Activated CD8-positive, alpha-beta memory T cell treated with anti-CD3 and anti-CD28 coated beads, Interleukin-2, amount 50 U/mL, for 24 hours (primary cell): ENCODE data around the gene CREB5.

Experiments
- DNase-seq: peaks from one replicate; pipeline ENCODE4 v3.0.0-alpha.2; 2020; ENCODE audit errors: extremely low read depth

Gene CREB5

DNA sequence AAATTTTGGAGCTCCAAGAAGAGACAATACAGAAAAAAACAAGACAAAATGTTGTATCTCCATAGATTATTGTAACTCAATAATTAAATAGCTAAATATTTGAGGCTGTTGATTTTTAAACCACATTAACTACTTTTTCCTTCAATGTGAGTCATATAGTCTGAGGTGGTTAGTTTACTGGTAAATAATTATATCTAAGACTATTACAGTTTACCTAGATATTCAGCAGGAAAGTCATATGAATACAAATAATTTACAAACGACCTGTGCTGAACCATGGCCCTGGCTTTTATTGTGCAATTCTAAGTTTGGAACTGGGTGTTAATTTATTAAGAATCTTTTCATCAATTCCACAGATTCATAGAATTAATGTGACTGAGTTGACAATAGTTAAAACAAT lies 22.2 kb downstream of the CREB5 start:
- DNase-seq, result no peak

DNA sequence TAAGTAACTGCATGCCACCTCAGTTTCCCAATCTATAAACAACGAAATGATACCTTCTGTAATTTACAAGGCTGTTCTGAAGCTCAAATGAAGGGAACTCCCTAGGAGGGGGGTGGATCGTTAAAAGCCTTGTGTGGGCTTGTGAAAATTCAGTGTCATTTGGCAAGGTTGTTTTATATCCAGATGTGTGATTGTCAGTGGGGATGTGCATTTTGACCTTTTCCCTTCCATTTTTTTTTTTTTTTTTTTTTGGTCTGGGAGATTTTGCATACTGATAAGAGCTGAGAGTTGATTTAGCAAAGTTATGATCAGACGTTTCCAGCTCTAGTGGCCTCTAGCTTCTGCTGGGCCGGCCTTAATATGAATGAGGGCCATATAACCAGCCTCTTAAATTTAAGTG lies 22.8 kb downstream of the CREB5 start:
- DNase-seq, result no peak

DNA sequence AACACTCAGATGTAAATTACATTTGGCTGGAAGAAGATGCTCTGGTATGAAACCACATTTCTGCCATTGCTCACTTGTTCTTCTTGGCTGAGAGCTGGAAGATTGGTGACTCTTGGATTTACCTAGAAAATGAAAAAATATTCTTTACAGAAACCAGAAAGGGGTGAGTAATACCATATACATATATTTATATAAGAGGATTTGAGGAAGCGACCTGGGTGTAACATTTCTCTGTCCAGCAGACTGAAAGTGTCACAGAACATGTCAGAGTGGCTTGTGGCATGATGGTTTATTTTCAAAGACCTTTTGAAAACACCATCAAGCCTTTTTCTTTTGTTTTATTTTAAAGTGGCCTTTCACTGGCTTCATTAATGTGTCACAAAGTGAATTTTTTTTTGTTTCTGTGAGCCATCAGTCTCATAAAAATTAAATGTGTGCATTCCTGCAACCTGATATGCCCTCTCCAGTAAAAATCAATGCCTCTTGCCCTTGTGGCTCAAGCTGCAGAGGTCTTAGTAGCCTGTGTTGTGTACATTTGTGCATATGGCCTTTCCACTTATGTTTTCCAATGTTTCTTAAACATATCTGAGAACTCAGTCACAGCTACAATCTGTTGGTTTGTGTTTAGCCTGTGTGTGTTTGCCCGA lies 23.5 kb downstream of the CREB5 start:
- no peak for DNase-seq

DNA sequence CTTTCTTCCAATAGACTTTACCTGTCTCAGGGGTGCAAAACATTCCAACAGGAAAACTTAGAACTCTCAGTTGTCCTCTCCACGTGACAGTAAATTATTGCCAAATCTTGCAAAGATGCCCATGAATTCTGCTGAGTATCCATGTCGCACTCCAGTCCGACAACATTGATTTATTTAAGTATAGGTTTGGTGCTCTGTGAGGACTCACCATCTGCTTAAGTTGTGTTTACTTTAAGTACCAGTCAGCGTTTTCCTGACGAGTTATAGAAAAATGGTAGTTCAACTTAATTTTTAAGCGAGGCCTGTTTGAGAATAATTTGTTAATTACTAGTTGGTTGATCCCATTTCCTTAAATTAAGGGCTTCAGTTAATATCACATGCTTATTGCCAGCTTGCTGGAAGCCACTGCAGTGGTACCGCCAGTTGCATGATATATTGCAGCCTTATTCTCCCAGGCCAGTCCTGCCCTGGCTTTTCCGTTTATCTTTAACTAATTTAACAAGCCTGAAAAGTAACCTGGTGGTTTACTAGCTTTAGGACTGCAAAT lies 27.8 kb downstream of the CREB5 start:
- DNase-seq, result no peak

- no peak for DNase-seq
These were observed 30.5 kb downstream of the CREB5 start for GRCh38 chr7:28442540-28443420.

DNA sequence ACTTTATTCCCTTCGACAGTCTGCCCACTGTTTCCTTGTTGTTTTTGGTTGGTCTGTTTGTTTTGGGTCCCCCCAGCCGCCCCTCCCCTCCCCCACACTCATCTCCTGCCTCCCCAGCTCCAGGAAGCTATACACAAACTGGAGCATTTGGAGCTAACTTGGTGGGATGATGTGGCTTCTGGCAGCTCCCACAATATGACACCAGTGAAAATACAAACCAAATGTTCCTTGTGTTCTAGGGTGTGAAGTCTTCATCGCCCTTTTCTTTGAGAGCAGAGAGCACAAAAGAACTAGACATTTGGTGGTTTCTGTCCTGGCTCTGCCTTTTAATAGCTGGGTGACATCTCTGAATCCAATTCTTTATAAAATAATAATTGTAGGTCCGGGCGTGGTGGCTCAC lies 33.8 kb downstream of the CREB5 start:
- no peak for DNase-seq

DNA sequence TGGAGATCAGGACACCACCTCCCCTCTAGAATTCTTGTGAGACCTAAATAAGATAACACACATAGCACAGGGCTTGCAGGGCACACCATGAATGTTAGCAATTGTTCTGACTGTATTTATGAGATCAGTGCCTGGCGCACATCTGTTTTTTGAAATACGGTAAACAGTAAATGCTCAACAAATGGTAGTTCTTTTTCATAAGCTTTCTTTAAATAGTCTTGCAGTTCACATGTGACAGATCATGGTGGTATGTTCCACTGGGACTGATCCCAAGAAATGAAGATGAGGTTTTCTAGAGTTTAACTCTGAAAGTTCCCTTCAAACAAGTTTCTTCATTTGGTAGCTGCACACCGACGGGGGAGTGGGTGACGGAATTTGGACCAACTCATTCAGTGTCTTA lies 34.8 kb downstream of the CREB5 start:
- no peak for DNase-seq

GRCh38 chr7:28448708-28449107 lies 36.4 kb downstream of the CREB5 start:
- no peak for DNase-seq

- DNase-seq, result no peak
These were observed 40.4 kb downstream of the CREB5 start for GRCh38 chr7:28452681-28453080.

GRCh38 chr7:28455486-28455885 lies 43.2 kb downstream of the CREB5 start:
- DNase-seq, result no peak

DNA sequence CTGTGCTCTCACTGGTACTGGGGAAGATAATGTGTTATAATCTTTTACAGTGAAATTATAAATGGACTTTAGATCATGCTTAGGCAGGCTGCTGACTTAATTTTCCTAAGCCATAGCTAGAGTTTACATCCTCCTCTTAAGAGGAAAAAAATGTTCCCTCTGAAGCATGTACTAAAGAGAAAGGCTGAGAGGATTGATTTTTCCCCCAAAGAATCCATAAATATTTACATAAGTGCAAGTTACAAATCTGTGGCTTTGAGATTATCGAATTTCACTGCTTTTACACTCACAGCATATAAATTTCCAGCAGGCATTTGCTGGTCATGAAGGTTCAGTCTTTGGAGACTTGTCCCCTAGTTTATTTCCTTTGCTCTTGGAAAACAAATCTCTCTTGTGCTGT lies 43.7 kb downstream of the CREB5 start:
- no peak for DNase-seq

GRCh38 chr7:28458732-28459131 lies 46.4 kb downstream of the CREB5 start:
- no peak for DNase-seq

- DNase-seq, result no peak
These were observed 47.0 kb downstream of the CREB5 start for GRCh38 chr7:28459306-28459705.

GRCh38 chr7:28465697-28466096 lies 53.4 kb downstream of the CREB5 start:
- DNase-seq, result no peak

DNA sequence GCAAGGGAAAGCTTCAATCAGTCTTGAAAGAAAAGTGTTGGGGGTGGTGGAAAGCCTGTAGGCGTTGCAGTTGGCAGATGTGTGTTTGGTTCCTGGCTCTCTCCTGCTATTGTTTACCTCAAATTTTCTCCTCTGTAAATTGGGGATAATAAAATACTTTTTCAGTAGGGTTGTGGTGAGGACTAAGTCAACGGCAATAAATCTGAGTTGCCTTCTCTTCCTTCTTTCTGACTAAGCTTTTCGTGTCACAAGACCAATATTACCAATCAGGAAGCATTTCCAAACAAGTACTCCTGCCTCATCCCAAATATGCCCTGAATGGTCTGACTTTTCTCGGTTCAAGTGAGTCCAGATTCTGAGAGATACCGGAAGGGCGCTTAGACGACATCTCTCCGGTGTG lies 54.0 kb downstream of the CREB5 start:
- no peak for DNase-seq

DNA sequence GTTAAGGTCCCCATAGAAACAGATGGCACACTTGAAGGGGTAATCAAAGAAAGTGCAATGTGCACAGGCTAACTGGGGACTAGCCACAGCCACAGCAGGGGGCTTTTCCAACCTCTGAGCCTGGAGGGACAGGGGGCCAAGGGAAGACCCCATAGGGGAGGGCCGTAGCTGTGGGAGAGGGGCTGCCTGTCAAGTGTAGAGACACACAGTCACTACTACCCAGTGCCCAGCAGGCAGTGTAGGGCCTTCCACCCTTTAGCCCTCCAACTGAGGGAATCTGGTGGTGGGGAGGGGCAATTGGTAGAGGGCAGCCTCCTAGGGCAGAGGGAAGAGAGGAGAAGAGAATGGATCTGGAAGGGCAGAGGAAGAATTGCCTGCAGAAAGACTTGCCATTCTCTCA lies 54.6 kb downstream of the CREB5 start:
- DNase-seq, result no peak

DNA sequence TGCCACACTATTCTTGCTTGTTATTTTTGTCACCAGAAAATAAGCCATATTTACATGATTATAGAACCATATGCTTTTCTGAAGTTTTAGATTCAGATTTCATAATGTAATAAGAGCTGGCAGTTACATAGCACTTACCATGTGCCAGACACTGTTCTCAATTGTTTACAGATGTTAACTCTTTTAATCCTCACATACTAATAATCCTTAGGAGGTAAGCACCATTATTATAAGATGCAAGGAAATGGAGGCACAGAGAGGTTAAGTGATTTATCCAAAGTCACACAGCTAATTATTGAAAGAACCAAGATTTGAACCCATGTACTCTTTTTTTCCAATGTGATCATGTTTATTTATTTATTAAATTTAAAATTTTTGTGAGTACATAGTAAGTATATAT lies 57.2 kb downstream of the CREB5 start:
- no peak for DNase-seq

GRCh38 chr7:28470344-28470743 lies 58.0 kb downstream of the CREB5 start:
- no peak for DNase-seq

DNA sequence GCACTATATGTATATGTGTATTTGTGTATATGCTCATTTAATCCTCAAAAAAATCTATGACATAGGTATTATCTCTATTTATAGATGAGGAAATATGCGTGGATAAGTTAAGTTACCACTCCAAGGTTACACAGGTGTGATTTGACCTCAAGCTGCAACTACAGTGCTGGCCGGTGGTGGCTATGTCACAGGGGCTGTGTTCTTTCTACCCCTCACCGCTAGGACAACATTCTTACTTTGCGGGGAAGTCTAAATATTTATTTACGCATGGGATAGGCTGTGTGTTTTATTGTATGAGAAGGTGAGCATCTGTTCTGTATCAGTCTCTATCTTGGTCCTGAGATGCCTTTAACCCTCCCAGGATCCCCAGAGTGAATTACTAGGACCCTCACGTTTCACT lies 60.0 kb downstream of the CREB5 start:
- DNase-seq, result no peak

DNA sequence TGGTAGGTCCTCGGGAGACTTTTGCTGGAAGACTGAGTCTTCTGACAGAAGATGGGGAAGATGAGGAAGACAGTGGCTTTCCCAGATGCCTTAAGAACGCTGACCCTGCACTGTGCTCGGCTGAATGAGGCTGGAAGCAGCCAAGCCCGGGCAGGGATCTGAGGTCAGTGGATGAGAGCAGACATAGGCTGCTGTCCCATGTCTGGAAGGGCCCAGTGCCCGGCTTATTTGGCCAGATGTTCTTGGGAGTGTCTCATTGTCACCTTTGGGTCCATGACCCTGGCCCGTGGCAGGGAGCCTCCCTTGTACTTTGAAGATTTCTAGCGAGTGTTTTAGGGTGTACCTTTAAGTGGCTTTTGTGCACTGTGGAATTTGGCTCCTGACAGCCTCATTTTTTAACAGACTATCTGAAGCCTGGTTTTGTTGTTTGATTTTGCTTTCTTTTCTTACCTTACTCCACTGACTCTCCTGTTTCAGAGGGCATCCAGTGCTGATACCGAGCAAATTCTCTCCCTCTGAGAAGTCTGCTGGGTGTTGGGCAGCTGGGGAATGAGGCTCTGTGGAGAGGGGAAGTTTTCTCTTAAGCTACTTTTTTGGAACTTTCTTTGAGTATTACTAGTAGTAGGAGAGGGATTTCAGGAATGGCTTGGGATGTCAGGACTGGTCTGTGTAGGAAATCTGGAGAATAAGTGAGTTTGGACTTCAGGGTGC lies 61.4 kb downstream of the CREB5 start:
- no peak for DNase-seq

DNA sequence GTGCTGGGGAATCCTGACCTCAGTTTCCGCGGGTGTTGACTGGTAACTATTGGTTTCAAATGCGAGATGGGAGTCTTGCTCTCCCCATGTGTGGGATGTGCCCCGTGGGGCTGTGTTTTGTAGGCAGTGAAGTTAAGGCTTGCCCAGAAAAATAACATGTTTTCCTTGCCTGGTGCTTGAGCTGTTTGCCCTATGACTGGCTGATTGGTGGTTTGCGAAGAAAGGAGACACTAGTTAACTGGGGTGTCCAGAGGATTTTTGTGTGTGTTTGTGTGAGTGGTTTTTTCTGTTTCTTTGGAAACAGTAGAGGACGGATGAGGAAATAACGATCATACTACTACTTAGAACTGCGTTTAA lies 61.9 kb downstream of the CREB5 start:
- no peak for DNase-seq

GRCh38 chr7:28474640-28475039 lies 62.3 kb downstream of the CREB5 start:
- DNase-seq, result no peak

DNA sequence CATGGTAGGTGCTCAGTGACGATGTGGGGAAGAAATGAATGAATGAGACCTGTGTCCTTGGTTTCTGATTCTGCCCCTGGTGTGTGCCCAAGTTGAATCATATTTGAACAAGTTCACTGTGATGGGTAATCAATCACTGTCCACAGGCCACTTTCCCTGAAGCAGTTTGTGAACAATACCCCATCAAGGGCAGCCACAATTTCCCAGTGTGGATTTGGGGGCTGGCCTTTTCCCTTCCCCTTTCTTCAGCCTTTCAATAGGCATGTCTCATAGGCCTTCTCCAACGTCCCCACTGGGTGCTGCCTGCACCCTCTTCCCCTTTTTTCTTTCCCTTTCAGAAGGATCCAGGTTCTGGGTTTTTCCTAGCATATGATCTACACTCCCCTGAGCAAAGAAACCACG lies 64.7 kb downstream of the CREB5 start:
- no peak for DNase-seq
